Transverse colon (tissue), 4 donors: ENCODE results near the gene ADGRF5. TPM values are rescaled to one million over a fixed set of nuclear protein-coding genes. Genes with fewer than 3 reads are reported as not detected.

ENCODE experiments used
- DNase-seq: peaks from one replicate; pipeline ENCODE4 v3.0.0-alpha.2; 2019
- H3K27ac ChIP-seq, 4 donors: fragments of 200-600 bp; sonication (generic); 2 replicates each; pipeline ENCODE4 v1.5.1; 2016 to 2018; ENCODE audit warnings: inconsistent platforms in 4 of 4
- H3K27me3 ChIP-seq: fragments of 200-600 bp; sonication (generic); 2 replicates; pipeline ENCODE4 v1.5.1; 2017; ENCODE audit warnings: inconsistent platforms
- H3K36me3 ChIP-seq, 4 donors: fragments of 200-600 bp; sonication (generic); 2 replicates each; pipeline ENCODE4 v1.5.1; 2017 to 2019; ENCODE audit warnings: inconsistent platforms in 4 of 4
- H3K4me1 ChIP-seq, 4 donors: fragments of 200-600 bp; sonication (generic); 2 replicates each; pipeline ENCODE4 v1.5.1; 2017 to 2020; ENCODE audit warnings: inconsistent platforms in 4 of 4
- H3K4me3 ChIP-seq, 4 donors: fragments of 200-600 bp; sonication (generic); 1 replicate in 1 of 4; 2 replicates in 3 of 4; pipeline versions ENCODE4 v1.5.1 to v1.6.1; 2017 to 2019; ENCODE audit warnings: inconsistent platforms in 4 of 4
- H3K9me3 ChIP-seq, 2 donors: fragments of 200-600 bp; sonication (generic); 2 replicates each; pipeline ENCODE4 v1.5.1; 2017 to 2019; ENCODE audit warnings: inconsistent platforms in 2 of 2
- CTCF ChIP-seq, 5 experiments: fragments of 200-600 bp in 3 of 5; fragments of 450-650 bp in 2 of 5; sonication (generic) in 3 of 5; IDR thresholded peaks; 1 replicate in 2 of 5; 2 replicates in 3 of 5; pipeline ENCODE4 v1.5.1; 2016 to 2017; ENCODE audit warnings: antibody characterized with exemption in 5 of 5, inconsistent platforms in 3 of 5, mild to moderate bottlenecking in 2 of 5, moderate library complexity in 1 of 5
- EP300 ChIP-seq: sonication (generic); formaldehyde crosslinking; IDR thresholded peaks from one replicate; pipeline ENCODE4 v1.6.1; 2017; ENCODE audit warnings: antibody characterized with exemption, low read depth
- POLR2A ChIP-seq: fragments of 450-650 bp; IDR thresholded peaks from one replicate; pipeline ENCODE4 v1.6.1; 2016; ENCODE audit warnings: antibody characterized with exemption, mild to moderate bottlenecking, moderate library complexity
- POLR2AphosphoS5 ChIP-seq, 3 donors: sonication (generic); formaldehyde crosslinking; IDR thresholded peaks; one replicate each; pipeline ENCODE4 v1.6.1; 2016; ENCODE audit warnings: antibody characterized with exemption in 3 of 3
- WGBS, 2 donors: methylation state at CpG; one replicate each; pipeline ENCODE4 v1.1.5; 2018; ENCODE audit warnings: low coverage in 1 of 2; 5-methylcytosine and 5-hydroxymethylcytosine counted together
- in situ Hi-C, 4 donors: fragments of 200-750 bp; cut with MboI; loops; one replicate each; pipeline versions ENCODE4 v1.15.0 to v1.15.1; 2017; ENCODE audit warnings: low sequenced_read_pairs in 3 of 4, low pct_ligation_motif_present in 1 of 4, low pct_unique_long_range_greater_than_20kb in 1 of 4
- intact Hi-C: fragments of 100-400 bp; cut with DNase I; formaldehyde crosslinking; loops from one replicate; pipeline ENCODE4 v1.15.1; 2023; ENCODE audit warnings: low total_unique reads
- total RNA-seq, 4 donors: library from RNA; depleted of rRNA; stranded (reverse); fragments of >200 nt; gene quantifications; one replicate each; pipeline ENCODE4 v1.1.0, GENCODE V29; 2016

Gene ADGRF5
- total RNA-seq, 4 donors from 2014 or later, result 1.5 to 4.1 (median 2.5) TPM

GRCh38 chr6:46925563-46926253 lies 4.0 kb upstream of the ADGRF5 start:
- WGBS, 2 donors, result 66 to 73% methylated on average over 3 to 6 of the region's 6 CpGs
- DNase-seq, result no peak
- intact Hi-C loops, result no loop called here
- H3K27ac ChIP-seq, result no peak overlapping the region
- TF ChIP-seq EP300 (no peak), POLR2A (no peak), CTCF (IDR thresholded peaks at IDR 0.05) (no peak), POLR2AphosphoS5 (IDR thresholded peaks at IDR 0.05) (no peak)
- H3K4me1 ChIP-seq, result no peaks in the 10 kb centered on the region
- no peak overlapping the region for H3K4me3 ChIP-seq
- no peaks in the 10 kb centered on the region for H3K9me3 ChIP-seq
- in situ Hi-C loops, result no loop called here
- H3K27me3 ChIP-seq, result no peaks in the 10 kb centered on the region
- no peaks in the 10 kb centered on the region for H3K36me3 ChIP-seq

- H3K27ac ChIP-seq, result no peak overlapping the region
- no peak overlapping the region for H3K4me3 ChIP-seq
- H3K36me3 ChIP-seq, result no peaks in the 10 kb centered on the region
- H3K9me3 ChIP-seq, result no peaks in the 10 kb centered on the region
- TF ChIP-seq POLR2AphosphoS5 (IDR thresholded peaks at IDR 0.05), result no peak
- TF ChIP-seq EP300, result no peak
- TF ChIP-seq CTCF (IDR thresholded peaks at IDR 0.05), result no peak
- TF ChIP-seq POLR2A, result no peak
- in situ Hi-C loops (no loop called here), intact Hi-C loops (no loop called here)
- WGBS, 2 donors, result 80 to 85% methylated on average over 1 to 7 of the region's 7 CpGs
- no peaks in the 10 kb centered on the region for H3K27me3 ChIP-seq
- DNase-seq, result no peak
- H3K4me1 ChIP-seq, result no peaks in the 10 kb centered on the region
Measured at GRCh38 chr6:46923476-46923875, 1.7 kb upstream of the ADGRF5 start.

GRCh38 chr6:46921059-46921458 lies 679 bp downstream of the ADGRF5 start:
- Histone ChIP-seq H3K4me3 (no peak overlapping the region), H3K4me1 (no peaks in the 10 kb centered on the region), H3K36me3 (no peaks in the 10 kb centered on the region), H3K27ac (peak overlapping the region in 2 of 4 donors; percentile 0 to 1), H3K9me3 (no peaks in the 10 kb centered on the region), H3K27me3 (no peaks in the 10 kb centered on the region)
- WGBS, 2 donors, result 82 to 100% methylated on average over 1 to 6 of the region's 6 CpGs
- TF ChIP-seq CTCF (IDR thresholded peaks at IDR 0.05) (no peak), POLR2A (no peak), POLR2AphosphoS5 (IDR thresholded peaks at IDR 0.05) (no peak), EP300 (no peak)
- no peak for DNase-seq
- in situ Hi-C loops (no loop called here), intact Hi-C loops (no loop called here)

GRCh38 chr6:46918806-46919205 lies 2.9 kb downstream of the ADGRF5 start:
- intact Hi-C loops, result no loop called here
- Histone ChIP-seq H3K27ac (no peak overlapping the region), H3K4me1 (no peaks in the 10 kb centered on the region), H3K36me3 (no peaks in the 10 kb centered on the region), H3K27me3 (no peaks in the 10 kb centered on the region), H3K4me3 (no peak overlapping the region), H3K9me3 (no peaks in the 10 kb centered on the region)
- in situ Hi-C loops, result no loop called here
- WGBS, 2 donors, result 56 to 81% methylated on average over 2 to 3 of the region's 3 CpGs
- no peak for TF ChIP-seq POLR2A
- TF ChIP-seq POLR2AphosphoS5 (IDR thresholded peaks at IDR 0.05), result no peak
- no peak for TF ChIP-seq CTCF (IDR thresholded peaks at IDR 0.05)
- no peak for TF ChIP-seq EP300
- no peak for DNase-seq
